Measurements from ENCODE around the gene GYG1. TPM values are rescaled to one million over a fixed set of nuclear protein-coding genes. Genes with fewer than 3 reads are reported as not detected.
A peak's percentile ranks its signal among the peaks of the same experiment; 100 is the strongest.

Gene GYG1
- total RNA-seq, 2 experiments from 2014 or later = 21.0 to 22.3 TPM

DNA sequence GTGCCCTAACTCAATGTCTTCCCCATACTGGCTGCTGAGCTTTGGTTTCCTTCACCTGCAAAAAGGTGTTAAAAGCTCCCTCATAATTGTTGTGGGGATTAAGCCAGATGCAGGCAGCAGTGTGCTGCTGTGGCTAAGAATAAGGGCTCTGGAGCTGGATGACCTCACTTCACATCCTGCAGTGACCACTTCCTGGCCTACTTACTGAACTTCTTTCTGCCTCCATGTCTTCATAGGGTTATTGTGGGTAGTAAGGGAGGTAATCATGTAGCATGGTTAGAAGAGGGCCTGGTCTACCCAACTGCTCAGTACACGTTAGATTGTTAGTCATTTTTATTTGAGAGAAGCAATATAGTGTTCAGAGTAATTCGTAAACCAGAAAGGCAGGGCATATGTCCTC lies 18.4 kb downstream of the GYG1 start:
- H3K4me1 ChIP-seq (ENCODE audit: insufficient read depth, low read length) = peaks cover 28% of the 10 kb centered on the region
- H3K27ac ChIP-seq (ENCODE audit: low read depth in 1 of 2, low read length in 2 of 2) = peak overlapping the region in 1 of 2 donors; percentile 28
- peak; percentile 87 for ATAC-seq (ENCODE audit: poor library complexity)
- H3K27ac Mint-ChIP-seq = peak overlapping the region; percentile 9
- H3K4me3 Mint-ChIP-seq = no peak overlapping the region
- no peak overlapping the region for H3K4me3 ChIP-seq (ENCODE audit: low read length)
- peak in 8 of 14 experiments; percentile 6 to 81 (median 15) for DNase-seq
- POLR2A ChIA-PET = interaction anchor here (0.7 to 1.9 kb wide), 2 partner anchors 17 to 19 kb away, joined by 3 to 8 read pairs; partner anchors contain the start of gene GYG1
- H3K9me3 ChIP-seq (ENCODE audit: control insufficient read depth in 1 of 2, insufficient read depth in 1 of 2, low read length in 2 of 2) = no peaks in the 10 kb centered on the region
- intact Hi-C loops (cut with DNase I, micrococcal nuclease) = no loop called here
- H3K27me3 ChIP-seq (ENCODE audit: control insufficient read depth in 1 of 2, insufficient read depth in 2 of 2, low read length in 2 of 2) = no peaks in the 10 kb centered on the region
- CTCF ChIA-PET = interaction anchor here (0.7 kb wide), 1 partner anchor 57 kb away, joined by 3 read pairs; no protein-coding TSS in a partner anchor
- no peak for TF ChIP-seq CTCF (IDR thresholded peaks at IDR 0.05)
- peaks cover 9% of the 10 kb centered on the region for H3K4me1 Mint-ChIP-seq (ENCODE audit: low read depth)
- H3K36me3 ChIP-seq (ENCODE audit: insufficient read depth, low read length) = peaks cover 54% of the 10 kb centered on the region
- no peaks in the 10 kb centered on the region for H3K9me3 Mint-ChIP-seq
- no peaks in the 10 kb centered on the region for H3K27me3 Mint-ChIP-seq
- peaks cover 69% of the 10 kb centered on the region for H3K36me3 Mint-ChIP-seq (ENCODE audit: low read depth)

GRCh38 chr3:149010504-149010951 lies 19.2 kb downstream of the GYG1 start:
- H3K27me3 Mint-ChIP-seq = no peaks in the 10 kb centered on the region
- intact Hi-C loops (cut with DNase I, micrococcal nuclease) = no loop called here
- no peak for TF ChIP-seq CTCF (IDR thresholded peaks at IDR 0.05)
- H3K9me3 Mint-ChIP-seq = no peaks in the 10 kb centered on the region
- POLR2A ChIA-PET = interaction anchor here (1.9 kb wide), 1 partner anchor 18 kb away, joined by 8 read pairs; no protein-coding TSS in a partner anchor
- no peak overlapping the region for H3K4me3 ChIP-seq (ENCODE audit: low read length)
- no peak overlapping the region for H3K27ac ChIP-seq (ENCODE audit: low read depth in 1 of 2, low read length in 2 of 2)
- H3K27ac Mint-ChIP-seq = no peak overlapping the region
- H3K27me3 ChIP-seq (ENCODE audit: control insufficient read depth in 1 of 2, insufficient read depth in 2 of 2, low read length in 2 of 2) = no peaks in the 10 kb centered on the region
- peaks cover 27% of the 10 kb centered on the region for H3K4me1 ChIP-seq (ENCODE audit: insufficient read depth, low read length)
- no peaks in the 10 kb centered on the region for H3K9me3 ChIP-seq (ENCODE audit: control insufficient read depth in 1 of 2, insufficient read depth in 1 of 2, low read length in 2 of 2)
- no peak for ATAC-seq (ENCODE audit: poor library complexity)
- H3K4me3 Mint-ChIP-seq = no peak overlapping the region
- CTCF ChIA-PET = interaction anchor here (0.7 kb wide), 1 partner anchor 20 kb away, joined by 3 read pairs; no protein-coding TSS in a partner anchor
- H3K36me3 ChIP-seq (ENCODE audit: insufficient read depth, low read length) = peaks cover 60% of the 10 kb centered on the region
- no peak for DNase-seq
- peaks cover 9% of the 10 kb centered on the region for H3K4me1 Mint-ChIP-seq (ENCODE audit: low read depth)
- peaks cover 74% of the 10 kb centered on the region for H3K36me3 Mint-ChIP-seq (ENCODE audit: low read depth)

DNA sequence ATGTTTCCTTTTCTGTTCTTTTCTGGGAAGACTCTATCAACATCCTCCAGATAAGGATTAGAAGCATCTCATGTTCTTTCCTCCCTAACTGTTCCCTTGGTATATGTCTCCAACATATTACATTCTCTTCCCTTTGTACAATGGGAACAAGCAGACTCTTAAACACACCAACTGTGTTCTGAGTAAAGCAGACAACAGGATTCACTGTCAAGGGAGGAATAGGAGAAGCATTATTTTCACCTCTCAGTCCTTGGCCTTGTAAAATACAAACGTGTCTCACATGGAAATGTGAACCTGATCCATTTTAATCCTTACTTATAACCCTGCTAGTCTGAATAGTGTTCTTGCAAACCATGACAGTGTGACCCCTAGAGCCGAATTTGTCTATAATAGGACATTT lies 19.6 kb downstream of the GYG1 start:
- intact Hi-C loops (cut with DNase I, micrococcal nuclease) = no loop called here

More for the DNA sequence above, 19.6 kb downstream of the GYG1 start:
- H3K36me3 ChIP-seq (ENCODE audit: insufficient read depth, low read length) = peaks cover 60% of the 10 kb centered on the region
- H3K9me3 Mint-ChIP-seq = no peaks in the 10 kb centered on the region
- no peak for DNase-seq
- no peak overlapping the region for H3K27ac ChIP-seq (ENCODE audit: low read depth in 1 of 2, low read length in 2 of 2)
- no peak for ATAC-seq (ENCODE audit: poor library complexity)
- POLR2A ChIA-PET = no interaction called here
- H3K4me1 ChIP-seq (ENCODE audit: insufficient read depth, low read length) = peaks cover 27% of the 10 kb centered on the region
- CTCF ChIA-PET = no interaction called here
- TF ChIP-seq CTCF (IDR thresholded peaks at IDR 0.05) = no peak
- no peak overlapping the region for H3K4me3 Mint-ChIP-seq
- H3K27me3 ChIP-seq (ENCODE audit: control insufficient read depth in 1 of 2, insufficient read depth in 2 of 2, low read length in 2 of 2) = no peaks in the 10 kb centered on the region
- no peaks in the 10 kb centered on the region for H3K27me3 Mint-ChIP-seq
- no peak overlapping the region for H3K4me3 ChIP-seq (ENCODE audit: low read length)
- peaks cover 74% of the 10 kb centered on the region for H3K36me3 Mint-ChIP-seq (ENCODE audit: low read depth)
- H3K9me3 ChIP-seq (ENCODE audit: control insufficient read depth in 1 of 2, insufficient read depth in 1 of 2, low read length in 2 of 2) = no peaks in the 10 kb centered on the region
- H3K4me1 Mint-ChIP-seq (ENCODE audit: low read depth) = peaks cover 9% of the 10 kb centered on the region
- H3K27ac Mint-ChIP-seq = no peak overlapping the region

Measured in CD4-positive, alpha-beta T cell (primary cell).